A549 (cell line): ENCODE results near the gene HESX1. TPM values are rescaled to one million over a fixed set of nuclear protein-coding genes. Genes with fewer than 3 reads are reported as not detected.

Experiments
- ATAC-seq, 2 experiments: fragments of 200-7000 bp in 1 of 2; fragments of >200 bp in 1 of 2; cut with Nextera tagmentation in 1 of 2; cut with Tn5 transposase in 1 of 2; 3 replicates each; pipeline versions ENCODE4 v1.8.0 to v1.9.1; 2018 to 2020; ENCODE audit warnings: mild to moderate bottlenecking in 1 of 2, moderate library complexity in 1 of 2
- CTCF ChIA-PET: fragments of 300-600 bp; sonication (Branson Sonifier 250); formaldehyde crosslinking; extraction: SDS; loops from one replicate; lab custom pipeline; 2021; ENCODE audit warnings: antibody characterized with exemption, inconsistent platforms; lab: Yijun Ruan, JAX
- POLR2A ChIA-PET: fragments of 350-600 bp; formaldehyde crosslinking; extraction: SDS; loops from one replicate; lab custom pipeline; 2021; ENCODE audit warnings: antibody characterized with exemption, inconsistent platforms; lab: Yijun Ruan, JAX
- DNase-seq, 2 experiments: peaks; one replicate each; pipeline versions ENCODE4 v3.0.0 to v3.0.0-alpha.2; 2011 to 2016; ENCODE audit warnings: low read depth in 1 of 2, low spot score in 1 of 2
- FAIRE-seq: peaks from 2 replicates; lab custom pipeline; 2011; peaks lifted over from hg19 to GRCh38; lab: Jason Lieb, UNC
- H3K27ac ChIP-seq, 2 experiments: fragments of >200 bp; sonication (Bioruptor Twin); formaldehyde crosslinking; 3 replicates each; pipeline ENCODE4 v1.5.1; 2016 to 2017
- H3K4me1 ChIP-seq: fragments of >200 bp; sonication (Bioruptor Twin); formaldehyde crosslinking; 3 replicates; pipeline ENCODE4 v1.6.1; 2016
- H3K4me2 ChIP-seq: fragments of >200 bp; sonication (Bioruptor Twin); formaldehyde crosslinking; 3 replicates; pipeline ENCODE4 v1.6.1; 2016
- H3K4me3 ChIP-seq: fragments of >200 bp; sonication (Bioruptor Twin); formaldehyde crosslinking; 3 replicates; pipeline ENCODE4 v1.5.1; 2016
- H3K9me3 ChIP-seq: fragments of >200 bp; sonication (Bioruptor Twin); formaldehyde crosslinking; 3 replicates; pipeline ENCODE4 v1.6.1; 2016
- BHLHE40 ChIP-seq: IDR thresholded peaks from 2 replicates; pipeline ENCODE4 v1.6.1; 2012; ENCODE audit warnings: low read depth, low read length, inconsistent platforms
- CBX8 ChIP-seq: fragments of 200-600 bp; sonication (generic); IDR thresholded peaks from 2 replicates; pipeline ENCODE4 v1.6.1; 2016
- CHD4 ChIP-seq: fragments of 200-600 bp; sonication (generic); IDR thresholded peaks from 2 replicates; pipeline ENCODE4 v1.6.1; 2016; ENCODE audit warnings: antibody characterized with exemption, mild to moderate bottlenecking, borderline replicate concordance
- CTCF ChIP-seq: fragments of >200 bp; sonication (Bioruptor Twin); formaldehyde crosslinking; IDR thresholded peaks from 3 replicates; pipeline ENCODE4 v1.5.1; 2016
- EHF ChIP-seq: fragments of 250-450 bp; sonication (Bioruptor Pico); IDR thresholded peaks from 2 replicates; pipeline ENCODE4 v1.5.0; 2020; ENCODE audit warnings: mild to moderate bottlenecking
- EHMT2 ChIP-seq: fragments of 200-600 bp; sonication (generic); IDR thresholded peaks from 2 replicates; pipeline ENCODE4 v1.6.1; 2016; ENCODE audit warnings: antibody characterized with exemption, low read depth, mild to moderate bottlenecking, moderate library complexity
- ESRRA ChIP-seq: fragments of 150-350 bp; IDR thresholded peaks from 2 replicates; pipeline ENCODE4 v1.6.1; 2014; ENCODE audit warnings: mild to moderate bottlenecking, low read length, borderline replicate concordance
- FOSL2 ChIP-seq, 2 experiments: fragments of 450-650 bp in 1 of 2; fragments of >200 bp in 1 of 2; sonication (Bioruptor Twin) in 1 of 2; formaldehyde crosslinking; IDR thresholded peaks; 2 replicates each; pipeline versions ENCODE4 v1.5.0 to v1.6.1; 2016 to 2020; ENCODE audit warnings: mild to moderate bottlenecking in 1 of 2, moderate library complexity in 1 of 2
- HES2 ChIP-seq: fragments of >200 bp; sonication (Bioruptor Twin); formaldehyde crosslinking; IDR thresholded peaks from 2 replicates; pipeline ENCODE4 v1.6.1; 2016
- HMGXB4 ChIP-seq: fragments of 250-450 bp; sonication (Bioruptor Pico); IDR thresholded peaks from 2 replicates; pipeline ENCODE4 v1.5.0; 2021; ENCODE audit warnings: mild to moderate bottlenecking, moderate library complexity, borderline replicate concordance
- KDM5A ChIP-seq: fragments of 200-600 bp; sonication (generic); IDR thresholded peaks from 2 replicates; pipeline ENCODE4 v1.6.1; 2016; ENCODE audit warnings: antibody characterized with exemption, mild to moderate bottlenecking
- MAFK ChIP-seq: fragments of 450-650 bp; IDR thresholded peaks from 2 replicates; pipeline ENCODE4 v1.6.1; 2014; ENCODE audit not compliant: partially characterized antibody
- PHF8 ChIP-seq: fragments of 200-600 bp; sonication (generic); IDR thresholded peaks from 2 replicates; pipeline ENCODE4 v1.6.1; 2016; ENCODE audit warnings: low read depth, mild to moderate bottlenecking, antibody characterized with exemption, moderate library complexity, borderline replicate concordance
- RAD21 ChIP-seq, 2 experiments: fragments of >200 bp in 1 of 2; sonication (Bioruptor Twin) in 1 of 2; formaldehyde crosslinking in 1 of 2; IDR thresholded peaks in 1 of 2; conservative IDR thresholded peaks in 1 of 2; 2 replicates in 1 of 2; 3 replicates in 1 of 2; pipeline ENCODE4 v1.6.1; 2012 to 2018; ENCODE audit warnings: inconsistent platforms in 1 of 2
- RFX5 ChIP-seq: fragments of 450-650 bp; IDR thresholded peaks from 2 replicates; pipeline ENCODE4 v1.7.1; 2014; ENCODE audit warnings: antibody characterized with exemption, mild to moderate bottlenecking, moderate library complexity
- RNF2 ChIP-seq: fragments of 200-600 bp; sonication (generic); IDR thresholded peaks from 2 replicates; pipeline ENCODE4 v1.6.1; 2016; ENCODE audit warnings: low read depth, mild to moderate bottlenecking, antibody characterized with exemption, moderate library complexity, borderline replicate concordance
- SMC3 ChIP-seq: fragments of >200 bp; sonication (Bioruptor Twin); formaldehyde crosslinking; IDR thresholded peaks from 3 replicates; pipeline ENCODE4 v1.6.1; 2018; ENCODE audit warnings: inconsistent platforms
- ZFP36 ChIP-seq: fragments of 450-650 bp; IDR thresholded peaks from 2 replicates; pipeline ENCODE4 v1.6.1; 2014; ENCODE audit warnings: borderline replicate concordance; ENCODE audit not compliant: partially characterized antibody
- WGBS: methylation state at CpG from one replicate; pipeline ENCODE4 v1.1.6; 2017; ENCODE audit errors: missing lambda C conversion rate; 5-methylcytosine and 5-hydroxymethylcytosine counted together
- polyA plus RNA-seq, 4 experiments: library from polyadenylated mRNA; depleted of rRNA in 3 of 4; stranded (reverse); fragments of >200 nt; fragmentation: RNase III in 1 of 4; extraction: RNeasy Plus Mini Kit Qiagen cat#74134 plus additional on column Dnase treatment in 1 of 4; gene quantifications; 2 replicates in 3 of 4; 3 replicates in 1 of 4; pipeline ENCODE4 v1.2.3, GENCODE V29; 2011 to 2017

Gene HESX1
- polyA plus RNA-seq, 2 of the 4 experiments (the other 2 are of a cell fraction), result 0.35 to 0.87 TPM

- ATAC-seq, result no peak
- TF ChIP-seq ZFP36 (no peak), EHF (CRISPR knock-in tag) (no peak), RFX5 (no peak), EHMT2 (no peak), RAD21 (conservative IDR thresholded peaks at IDR 0.05 in 1 of 2, IDR thresholded peaks at IDR 0.05 in 1 of 2) (no peak), ESRRA (no peak), PHF8 (no peak), HMGXB4 (CRISPR knock-in tag) (no peak), RNF2 (no peak), CBX8 (no peak), HES2 (no peak), MAFK (no peak)
- CTCF ChIA-PET, result interaction anchor here (0.9 kb wide), 1 partner anchor 236 kb away, joined by 3 read pairs; no protein-coding TSS in a partner anchor
- no peak for FAIRE-seq
- no peaks in the 10 kb centered on the region for H3K9me3 ChIP-seq
- H3K4me3 ChIP-seq, result no peak overlapping the region
- POLR2A ChIA-PET, result no interaction called here
- peaks cover 18% of the 10 kb centered on the region; the same call in 2 of the 3 replicates for H3K4me1 ChIP-seq
- H3K4me2 ChIP-seq, result no peak overlapping the region
- H3K27ac ChIP-seq, result no peak overlapping the region
- no peak for DNase-seq
- WGBS, result 72% methylated on average over 4 of the region's 4 CpGs
Observed at GRCh38 chr3:57224856-57225255, 25.1 kb upstream of the HESX1 start.

- Histone ChIP-seq H3K9me3 (no peaks in the 10 kb centered on the region), H3K27ac (no peak overlapping the region), H3K4me1 (peaks cover 8% of the 10 kb centered on the region; the same call in 1 of the 3 replicates), H3K4me2 (no peak overlapping the region), H3K4me3 (no peak overlapping the region)
- ATAC-seq, result peak in 1 of 2 experiments; percentile 67; a peak in 3 of 6 replicates
- FAIRE-seq, result no peak
- TF ChIP-seq RFX5, result no peak
- no peak for TF ChIP-seq FOSL2 (IDR thresholded peaks at IDR 0.05)
- no peak for TF ChIP-seq FOSL2 (CRISPR knock-in tag; IDR thresholded peaks at IDR 0.05)
- TF ChIP-seq SMC3, result peak; percentile 37
- no peak for TF ChIP-seq HMGXB4 (CRISPR knock-in tag)
- TF ChIP-seq KDM5A, result no peak
- peak; percentile 47 for TF ChIP-seq CTCF
- no peak for TF ChIP-seq BHLHE40
- peak; percentile 53 to 65 for TF ChIP-seq RAD21 (conservative IDR thresholded peaks at IDR 0.05 in 1 of 2, IDR thresholded peaks at IDR 0.05 in 1 of 2)
- no peak for TF ChIP-seq CHD4
- ChIA-PET CTCF (interaction anchor here (0.8 to 3.6 kb wide), 16 partner anchors 8 to 230 kb away, joined by 3 to 20 read pairs (median 4); no protein-coding TSS in a partner anchor), POLR2A (no interaction called here)
- DNase-seq, result peak in 1 of 2 experiments; percentile 20
- 56% methylated on average over 2 of the region's 2 CpGs for WGBS
Observed at GRCh38 chr3:57221883-57222282, 22.1 kb upstream of the HESX1 start.
